ENCODE results near the gene THEMIS2.

GRCh38 chr1:27877115-27877416, 4.7 kb downstream of the THEMIS2 start:
- TF ChIP-seq NFYB (IDR thresholded peaks at IDR 0.05; ENCODE audit: insufficient read depth, low read depth, low read length), result no peak
- no peak for TF ChIP-seq SREBF2 (IDR thresholded peaks at IDR 0.05; ENCODE audit: low read length)
- no peak for TF ChIP-seq SMC3 (IDR thresholded peaks at IDR 0.05; ENCODE audit: borderline replicate concordance, low read length)
- TF ChIP-seq CTCF (IDR thresholded peaks at IDR 0.05 in 2 of 3, conservative IDR thresholded peaks at IDR 0.05 in 1 of 3; ENCODE audit: control insufficient read depth in 2 of 3, extremely low read depth in 1 of 3, insufficient read depth in 1 of 3, low read depth in 3 of 3, low read length in 3 of 3), result no peak
- no peak for TF ChIP-seq EZH2 (IDR thresholded peaks at IDR 0.05; ENCODE audit: borderline replicate concordance, control insufficient read depth, low read depth, low read length)
- TF ChIP-seq RUNX3 (IDR thresholded peaks at IDR 0.05; ENCODE audit: low read length), result no peak
- no peak for TF ChIP-seq NFIC (IDR thresholded peaks at IDR 0.05; ENCODE audit: low read depth, low read length)
- TF ChIP-seq, protein P1, sequence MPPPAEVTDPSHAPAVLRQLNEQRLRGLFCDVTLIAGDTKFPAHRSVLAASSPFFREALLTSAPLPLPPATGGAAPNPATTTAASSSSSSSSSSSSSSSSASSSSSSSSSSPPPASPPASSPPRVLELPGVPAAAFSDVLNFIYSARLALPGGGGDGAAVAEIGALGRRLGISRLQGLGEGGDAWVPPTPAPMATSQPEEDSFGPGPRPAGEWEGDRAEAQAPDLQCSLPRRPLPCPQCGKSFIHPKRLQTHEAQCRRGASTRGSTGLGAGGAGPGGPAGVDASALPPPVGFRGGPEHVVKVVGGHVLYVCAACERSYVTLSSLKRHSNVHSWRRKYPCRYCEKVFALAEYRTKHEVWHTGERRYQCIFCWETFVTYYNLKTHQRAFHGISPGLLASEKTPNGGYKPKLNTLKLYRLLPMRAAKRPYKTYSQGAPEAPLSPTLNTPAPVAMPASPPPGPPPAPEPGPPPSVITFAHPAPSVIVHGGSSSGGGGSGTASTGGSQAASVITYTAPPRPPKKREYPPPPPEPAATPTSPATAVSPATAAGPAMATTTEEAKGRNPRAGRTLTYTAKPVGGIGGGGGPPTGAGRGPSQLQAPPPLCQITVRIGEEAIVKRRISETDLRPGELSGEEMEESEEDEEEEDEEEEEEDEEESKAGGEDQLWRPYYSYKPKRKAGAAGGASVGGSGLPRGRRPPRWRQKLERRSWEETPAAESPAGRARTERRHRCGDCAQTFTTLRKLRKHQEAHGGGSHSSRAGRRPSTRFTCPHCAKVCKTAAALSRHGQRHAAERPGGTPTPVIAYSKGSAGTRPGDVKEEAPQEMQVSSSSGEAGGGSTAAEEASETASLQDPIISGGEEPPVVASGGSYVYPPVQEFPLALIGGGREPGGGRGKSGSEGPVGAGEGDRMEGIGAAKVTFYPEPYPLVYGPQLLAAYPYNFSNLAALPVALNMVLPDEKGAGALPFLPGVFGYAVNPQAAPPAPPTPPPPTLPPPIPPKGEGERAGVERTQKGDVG (CRISPR knock-in tag; IDR thresholded peaks at IDR 0.05), result no peak
- TF ChIP-seq BCL11A (IDR thresholded peaks at IDR 0.05; ENCODE audit: low read depth, low read length), result no peak
- TF ChIP-seq E4F1 (IDR thresholded peaks at IDR 0.05; ENCODE audit: borderline replicate concordance, partially characterized antibody), result no peak

Data from GM12878 (cell line).